HG03342 (cell line): Measurements from ENCODE around the gene COA7.
A peak's percentile ranks its signal among the peaks of the same experiment; 100 is the strongest.
"Not testable (repeated sequence)": the region's sequence is repeated elsewhere in the genome, so short reads cannot be mapped to it uniquely, and the experiment has no call there.

Experiments used
- ATAC-seq: cut with Tn5 transposase; IDR thresholded peaks from one replicate; pipeline ENCODE4 v1.9.1; 2021; ENCODE audit warnings: mild to moderate bottlenecking, moderate library complexity; ENCODE audit not compliant: unreplicated experiment

Gene COA7

GRCh38 chr1:52706941-52707926 lies 9.1 kb upstream of the COA7 start:
- ATAC-seq, result no peak

- ATAC-seq, result no peak
Measured at GRCh38 chr1:52706136-52706670, 8.1 kb upstream of the COA7 start.

GRCh38 chr1:52702886-52703787 lies 5.0 kb upstream of the COA7 start:
- ATAC-seq, result peak; percentile 91

- no peak for ATAC-seq
Measured at GRCh38 chr1:52695627-52696026, 2.5 kb downstream of the COA7 start.

GRCh38 chr1:52693843-52694242 lies 4.3 kb downstream of the COA7 start:
- ATAC-seq, result no peak

GRCh38 chr1:52693351-52693750 lies 4.8 kb downstream of the COA7 start:
- not testable (repeated sequence) for ATAC-seq

- ATAC-seq, result no peak
Measured at GRCh38 chr1:52692697-52693096, 5.5 kb downstream of the COA7 start.

- no peak for ATAC-seq
Measured at GRCh38 chr1:52691821-52692220, 6.3 kb downstream of the COA7 start.

- no peak for ATAC-seq
Measured at GRCh38 chr1:52686830-52687229, 11.3 kb downstream of the COA7 start.

GRCh38 chr1:52686261-52686751 lies 11.8 kb downstream of the COA7 start:
- ATAC-seq, result peak; percentile 89

- ATAC-seq, result no peak
Measured at GRCh38 chr1:52684545-52684944, 13.6 kb downstream of the COA7 start.

GRCh38 chr1:52683367-52683940 lies 14.7 kb downstream of the COA7 start:
- no peak for ATAC-seq

- no peak for ATAC-seq
Measured at GRCh38 chr1:52681136-52681535, 17.0 kb downstream of the COA7 start.

GRCh38 chr1:52680353-52680752 lies 17.8 kb downstream of the COA7 start:
- no peak for ATAC-seq

GRCh38 chr1:52679498-52679897 lies 18.6 kb downstream of the COA7 start:
- ATAC-seq, result no peak

- no peak for ATAC-seq
Measured at GRCh38 chr1:52679048-52679447, 19.1 kb downstream of the COA7 start.

GRCh38 chr1:52677076-52677806 lies 20.9 kb downstream of the COA7 start:
- no peak for ATAC-seq

- ATAC-seq, result no peak
Measured at GRCh38 chr1:52676249-52676903, 21.8 kb downstream of the COA7 start.
